Fibroblast of mammary gland (primary cell): ENCODE measurements around the gene PLXNA2.

ENCODE experiments used
- DNase-seq: peaks from one replicate; pipeline ENCODE4 v3.0.0-alpha.2; 2010; ENCODE audit warnings: low read depth
- H3K4me3 ChIP-seq: 2 replicates; pipeline ENCODE4 v1.5.1; 2011; ENCODE audit warnings: low read depth, mild to moderate bottlenecking, low read length, moderate library complexity; ENCODE audit not compliant: control insufficient read depth
- TF ChIP-seq, protein P1 (sequence below): conservative IDR thresholded peaks from 2 replicates; pipeline ENCODE4 v1.5.1; 2011; ENCODE audit warnings: low read depth, low read length, inconsistent platforms; ENCODE audit not compliant: control insufficient read depth, insufficient read depth

Gene PLXNA2

DNA sequence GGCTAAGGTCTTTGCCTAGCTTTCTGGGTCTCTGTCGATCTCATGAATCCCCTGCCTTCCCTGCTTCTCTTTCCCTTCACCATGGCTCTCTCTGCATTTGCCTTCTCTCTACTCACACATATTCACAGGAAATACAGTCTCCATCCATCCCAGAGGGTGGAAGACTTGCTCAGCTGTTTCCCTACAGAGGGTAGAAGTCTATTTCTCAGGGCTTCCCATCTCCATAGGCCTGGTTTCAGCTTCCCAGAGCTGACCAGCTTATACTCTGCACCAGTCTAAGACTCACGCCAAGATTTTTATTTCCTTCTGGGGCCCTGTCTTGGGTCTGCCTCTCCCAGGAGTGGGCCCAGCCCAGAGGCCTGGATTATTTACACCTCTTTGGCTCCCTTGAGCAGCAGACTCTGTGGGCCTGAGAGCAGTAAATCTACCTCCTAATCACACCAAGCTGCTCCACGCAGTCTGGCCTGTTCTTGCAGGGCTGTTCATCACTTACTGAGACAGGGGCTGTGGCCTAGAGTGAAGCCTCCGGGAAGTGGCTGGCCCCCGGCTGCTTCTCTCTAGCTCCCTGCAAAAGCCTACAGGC is 102.5 kb downstream of the PLXNA2 start:
- TF ChIP-seq, protein P1, sequence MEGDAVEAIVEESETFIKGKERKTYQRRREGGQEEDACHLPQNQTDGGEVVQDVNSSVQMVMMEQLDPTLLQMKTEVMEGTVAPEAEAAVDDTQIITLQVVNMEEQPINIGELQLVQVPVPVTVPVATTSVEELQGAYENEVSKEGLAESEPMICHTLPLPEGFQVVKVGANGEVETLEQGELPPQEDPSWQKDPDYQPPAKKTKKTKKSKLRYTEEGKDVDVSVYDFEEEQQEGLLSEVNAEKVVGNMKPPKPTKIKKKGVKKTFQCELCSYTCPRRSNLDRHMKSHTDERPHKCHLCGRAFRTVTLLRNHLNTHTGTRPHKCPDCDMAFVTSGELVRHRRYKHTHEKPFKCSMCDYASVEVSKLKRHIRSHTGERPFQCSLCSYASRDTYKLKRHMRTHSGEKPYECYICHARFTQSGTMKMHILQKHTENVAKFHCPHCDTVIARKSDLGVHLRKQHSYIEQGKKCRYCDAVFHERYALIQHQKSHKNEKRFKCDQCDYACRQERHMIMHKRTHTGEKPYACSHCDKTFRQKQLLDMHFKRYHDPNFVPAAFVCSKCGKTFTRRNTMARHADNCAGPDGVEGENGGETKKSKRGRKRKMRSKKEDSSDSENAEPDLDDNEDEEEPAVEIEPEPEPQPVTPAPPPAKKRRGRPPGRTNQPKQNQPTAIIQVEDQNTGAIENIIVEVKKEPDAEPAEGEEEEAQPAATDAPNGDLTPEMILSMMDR = no peak
- no peak overlapping the region for H3K4me3 ChIP-seq
- DNase-seq = no peak

DNA sequence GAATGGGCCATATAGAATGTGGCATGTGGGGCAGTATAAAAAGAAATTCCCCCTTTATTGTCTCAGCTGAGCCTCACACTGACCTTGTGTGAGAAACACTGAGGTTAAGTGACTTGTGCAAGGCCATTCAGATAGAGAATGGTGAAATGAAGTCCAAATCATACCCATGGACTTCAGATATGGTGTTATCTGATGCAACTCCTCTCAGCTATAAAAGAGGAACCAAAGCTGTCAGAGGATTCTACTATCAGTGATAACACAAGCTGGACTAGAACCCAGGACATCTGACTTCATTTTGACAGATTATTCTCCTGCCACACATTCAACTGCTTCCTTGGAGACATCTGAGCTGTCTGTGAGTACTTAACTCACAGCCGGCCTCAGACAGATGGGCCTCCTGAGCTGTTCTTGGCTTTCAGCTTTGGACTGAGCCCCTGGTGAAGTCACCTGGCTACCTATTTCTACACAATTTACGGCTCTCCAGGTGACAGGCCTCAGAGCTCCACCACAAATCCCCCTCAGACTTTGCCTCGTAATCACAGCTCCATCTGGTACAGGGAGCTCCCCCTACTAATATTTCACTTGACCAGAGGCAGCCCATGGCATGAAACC is 104.6 kb downstream of the PLXNA2 start:
- DNase-seq = no peak
- no peak overlapping the region for H3K4me3 ChIP-seq
- TF ChIP-seq, protein P1 = no peak

DNA sequence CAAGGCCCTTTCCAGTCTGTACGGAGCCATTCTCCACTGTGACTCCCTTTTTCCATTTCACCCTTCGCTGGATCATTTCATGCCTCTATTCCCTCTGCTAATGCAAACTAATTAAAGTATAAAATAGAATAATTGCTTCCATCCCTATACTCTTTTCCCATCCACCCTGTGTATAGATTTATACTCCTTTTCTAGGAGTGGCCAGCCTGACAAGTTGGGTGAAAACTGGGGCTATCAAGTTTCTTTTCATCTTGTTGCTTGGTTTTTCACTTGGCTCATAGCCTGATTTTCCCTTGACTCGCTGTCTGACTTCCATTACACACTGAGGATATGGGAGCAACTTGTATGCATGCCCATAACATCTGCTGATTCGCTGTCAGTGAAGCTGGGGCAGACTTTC is 107.0 kb downstream of the PLXNA2 start:
- H3K4me3 ChIP-seq = no peak overlapping the region
- DNase-seq = peak; percentile 67
- TF ChIP-seq, protein P1 = no peak

DNA sequence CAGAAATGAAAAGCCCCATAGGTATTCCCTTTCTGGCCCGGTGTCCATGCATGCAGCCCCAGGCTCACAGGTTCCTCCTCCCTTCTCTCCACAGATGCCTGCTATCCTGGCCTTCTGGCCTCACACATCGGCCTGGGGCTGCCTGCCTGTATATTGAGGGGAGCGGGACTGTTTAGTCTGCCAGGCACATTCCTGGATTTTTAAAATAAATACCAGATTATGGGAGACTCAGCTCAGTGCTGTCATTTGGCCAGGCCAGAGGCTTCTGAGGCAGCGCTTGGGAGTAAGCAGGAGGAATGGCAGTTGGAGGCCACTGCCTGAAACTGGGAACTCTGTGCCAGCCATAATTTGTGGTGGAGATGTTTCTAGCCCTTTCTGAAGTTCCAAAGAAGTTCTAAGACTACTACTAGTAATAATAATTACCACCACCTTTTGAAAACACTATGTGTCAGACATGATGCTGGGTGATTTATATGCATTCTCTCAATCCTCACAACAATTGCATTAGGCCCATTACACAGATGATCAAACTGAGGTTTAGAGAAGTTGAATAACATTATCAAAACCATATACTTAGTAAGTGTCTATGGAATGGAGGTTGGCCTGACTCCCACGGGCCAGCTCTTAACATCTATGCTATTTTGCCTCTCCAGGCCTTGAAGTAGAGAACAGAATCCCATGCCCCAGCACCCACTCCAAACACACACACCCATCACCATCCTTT is 107.6 kb downstream of the PLXNA2 start:
- TF ChIP-seq, protein P1 = no peak
- DNase-seq = no peak
- no peak overlapping the region for H3K4me3 ChIP-seq

DNA sequence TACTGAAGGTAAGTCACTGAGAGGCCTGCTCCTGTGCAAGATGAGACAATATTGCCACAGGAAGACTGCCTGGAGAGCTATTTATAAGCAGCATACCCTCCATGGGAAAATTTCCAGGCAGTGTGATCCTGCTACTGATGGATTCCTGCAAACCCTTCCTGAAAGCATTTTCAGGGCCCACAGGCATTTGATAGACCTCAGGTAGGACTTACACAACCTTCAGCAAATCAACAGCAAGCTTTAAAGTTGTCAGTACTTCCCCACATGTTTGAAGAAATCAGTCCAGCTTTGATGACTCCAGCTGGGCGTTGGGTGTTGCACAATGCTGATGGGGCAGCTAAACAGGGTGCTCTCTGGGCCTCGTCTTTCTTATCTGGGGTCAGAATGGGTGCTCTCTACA is 108.8 kb downstream of the PLXNA2 start:
- TF ChIP-seq, protein P1 = no peak
- H3K4me3 ChIP-seq = no peak overlapping the region
- DNase-seq = peak; percentile 34

DNA sequence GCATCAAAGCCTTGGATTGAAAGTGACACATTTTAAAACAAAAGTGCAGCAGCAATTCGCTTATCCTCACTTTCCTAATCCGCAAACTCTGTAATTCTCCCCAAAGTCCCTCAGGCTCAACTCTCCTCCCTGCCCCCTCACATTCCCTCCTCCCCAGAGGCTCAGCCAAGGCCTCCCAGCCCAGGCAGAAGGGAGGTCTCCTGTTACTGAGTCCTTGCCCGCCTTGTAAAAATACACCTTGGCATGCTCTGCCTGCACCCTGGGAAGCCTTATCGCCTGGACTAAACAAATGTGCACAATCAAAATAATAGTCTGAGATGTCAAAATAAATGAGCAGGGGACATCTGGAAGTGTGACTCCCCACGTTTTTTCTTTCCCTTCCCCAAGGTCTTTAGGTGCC is 109.7 kb downstream of the PLXNA2 start:
- no peak overlapping the region for H3K4me3 ChIP-seq
- DNase-seq = no peak
- TF ChIP-seq, protein P1 = no peak
